ENCODE measurements around the gene PLCG2.

The PLCG2 gene

GRCh38 chr16:81814751-81815428, 35.8 kb downstream of the PLCG2 start:
- H3K4me1 Mint-ChIP-seq: peaks cover 50% of the 10 kb centered on the region
- no peak for DNase-seq (ENCODE audit: low spot score in 2 of 2)
- peaks cover 3% of the 10 kb centered on the region for H3K36me3 Mint-ChIP-seq
- no peak overlapping the region for H3K4me3 Mint-ChIP-seq
- ATAC-seq: no peak
- H3K9me3 Mint-ChIP-seq: no peaks in the 10 kb centered on the region
- peak overlapping the region; percentile 56 for H3K27ac Mint-ChIP-seq

GRCh38 chr16:81815429-81815766, 36.3 kb downstream of the PLCG2 start:
- Mint-ChIP-seq H3K4me3 (no peak overlapping the region), H3K4me1 (peaks cover 45% of the 10 kb centered on the region), H3K9me3 (no peaks in the 10 kb centered on the region), H3K36me3 (no peaks in the 10 kb centered on the region), H3K27ac (peak overlapping the region; percentile 56)
- DNase-seq (ENCODE audit: low spot score in 2 of 2): no peak
- ATAC-seq: no peak

- H3K9me3 Mint-ChIP-seq: no peaks in the 10 kb centered on the region
- ATAC-seq (no peak), DNase-seq (ENCODE audit: low spot score in 2 of 2) (no peak)
- no peaks in the 10 kb centered on the region for H3K36me3 Mint-ChIP-seq
- peaks cover 36% of the 10 kb centered on the region for H3K4me1 Mint-ChIP-seq
- H3K27ac Mint-ChIP-seq: no peak overlapping the region
- peak overlapping the region; percentile 49 for H3K4me3 Mint-ChIP-seq
Observed at GRCh38 chr16:81816351-81816750, 37.3 kb downstream of the PLCG2 start.

GRCh38 chr16:81816793-81817210, 37.7 kb downstream of the PLCG2 start:
- H3K4me1 Mint-ChIP-seq: peaks cover 32% of the 10 kb centered on the region
- DNase-seq (ENCODE audit: low spot score in 2 of 2) (no peak), ATAC-seq (no peak)
- no peaks in the 10 kb centered on the region for H3K36me3 Mint-ChIP-seq
- H3K27ac Mint-ChIP-seq: peak overlapping the region; percentile 88
- peak overlapping the region; percentile 49 for H3K4me3 Mint-ChIP-seq
- no peaks in the 10 kb centered on the region for H3K9me3 Mint-ChIP-seq

- ATAC-seq: peak; percentile 45
- Mint-ChIP-seq H3K4me1 (peaks cover 32% of the 10 kb centered on the region), H3K27ac (peak overlapping the region; percentile 88), H3K9me3 (no peaks in the 10 kb centered on the region), H3K4me3 (peak overlapping the region; percentile 49), H3K36me3 (no peaks in the 10 kb centered on the region)
- DNase-seq (ENCODE audit: low spot score in 2 of 2): no peak
Observed at GRCh38 chr16:81817296-81817695, 38.2 kb downstream of the PLCG2 start.

- Mint-ChIP-seq H3K9me3 (no peaks in the 10 kb centered on the region), H3K27ac (peak overlapping the region; percentile 88), H3K4me3 (peak overlapping the region; percentile 49), H3K36me3 (no peaks in the 10 kb centered on the region), H3K4me1 (peaks cover 34% of the 10 kb centered on the region)
- ATAC-seq: peak; percentile 70
- no peak for DNase-seq (ENCODE audit: low spot score in 2 of 2)
Observed at GRCh38 chr16:81817789-81818567, 38.9 kb downstream of the PLCG2 start.

GRCh38 chr16:81818568-81818896, 39.4 kb downstream of the PLCG2 start:
- Mint-ChIP-seq H3K9me3 (no peaks in the 10 kb centered on the region), H3K27ac (peak overlapping the region; percentile 88), H3K4me3 (peak overlapping the region; percentile 49), H3K36me3 (no peaks in the 10 kb centered on the region), H3K4me1 (peaks cover 40% of the 10 kb centered on the region)
- DNase-seq (ENCODE audit: low spot score in 2 of 2) (no peak), ATAC-seq (no peak)

GRCh38 chr16:81818905-81819304, 39.8 kb downstream of the PLCG2 start:
- no peaks in the 10 kb centered on the region for H3K36me3 Mint-ChIP-seq
- no peaks in the 10 kb centered on the region for H3K9me3 Mint-ChIP-seq
- ATAC-seq (no peak), DNase-seq (ENCODE audit: low spot score in 2 of 2) (no peak)
- H3K4me1 Mint-ChIP-seq: peaks cover 40% of the 10 kb centered on the region
- no peak overlapping the region for H3K4me3 Mint-ChIP-seq
- peak overlapping the region; percentile 88 for H3K27ac Mint-ChIP-seq

- Mint-ChIP-seq H3K36me3 (no peaks in the 10 kb centered on the region), H3K4me3 (peak overlapping the region; percentile 21), H3K9me3 (no peaks in the 10 kb centered on the region), H3K27ac (no peak overlapping the region), H3K4me1 (peaks cover 46% of the 10 kb centered on the region)
- no peak for ATAC-seq
- no peak for DNase-seq (ENCODE audit: low spot score in 2 of 2)
Observed at GRCh38 chr16:81821436-81822128, 42.5 kb downstream of the PLCG2 start.

GRCh38 chr16:81823111-81823510, 44.0 kb downstream of the PLCG2 start:
- peaks cover 32% of the 10 kb centered on the region for H3K4me1 Mint-ChIP-seq
- H3K4me3 Mint-ChIP-seq: peak overlapping the region; percentile 54
- DNase-seq (ENCODE audit: low spot score in 2 of 2) (peak in 1 of 2 donors; percentile 58), ATAC-seq (peak; percentile 69)
- H3K36me3 Mint-ChIP-seq: no peaks in the 10 kb centered on the region
- H3K9me3 Mint-ChIP-seq: no peaks in the 10 kb centered on the region
- peak overlapping the region; percentile 91 for H3K27ac Mint-ChIP-seq

- no peak for ATAC-seq
- peak overlapping the region; percentile 54 for H3K4me3 Mint-ChIP-seq
- H3K36me3 Mint-ChIP-seq: no peaks in the 10 kb centered on the region
- peaks cover 26% of the 10 kb centered on the region for H3K4me1 Mint-ChIP-seq
- peak overlapping the region; percentile 91 for H3K27ac Mint-ChIP-seq
- H3K9me3 Mint-ChIP-seq: no peaks in the 10 kb centered on the region
- DNase-seq (ENCODE audit: low spot score in 2 of 2): no peak
Observed at GRCh38 chr16:81823734-81824133, 44.6 kb downstream of the PLCG2 start.

GRCh38 chr16:81826523-81826922, 47.4 kb downstream of the PLCG2 start:
- ATAC-seq: no peak
- H3K27ac Mint-ChIP-seq: no peak overlapping the region

GRCh38 chr16:81830845-81831540, 51.9 kb downstream of the PLCG2 start:
- Mint-ChIP-seq H3K9me3 (no peaks in the 10 kb centered on the region), H3K36me3 (peaks cover 6% of the 10 kb centered on the region), H3K4me3 (peak overlapping the region; percentile 48), H3K4me1 (peaks cover 45% of the 10 kb centered on the region), H3K27ac (peak overlapping the region; percentile 77)
- DNase-seq (ENCODE audit: low spot score in 2 of 2) (no peak), ATAC-seq (no peak)

More at GRCh38 chr16:81826523-81826922, 47.4 kb downstream of the PLCG2 start:
- Mint-ChIP-seq H3K4me1 (peaks cover 34% of the 10 kb centered on the region), H3K36me3 (no peaks in the 10 kb centered on the region), H3K9me3 (no peaks in the 10 kb centered on the region), H3K4me3 (no peak overlapping the region)
- no peak for DNase-seq (ENCODE audit: low spot score in 2 of 2)

GRCh38 chr16:81831722-81832126, 52.6 kb downstream of the PLCG2 start:
- no peaks in the 10 kb centered on the region for H3K9me3 Mint-ChIP-seq
- ATAC-seq (peak; percentile 96), DNase-seq (ENCODE audit: low spot score in 2 of 2) (peak; percentile 41 to 84)
- peaks cover 52% of the 10 kb centered on the region for H3K4me1 Mint-ChIP-seq
- H3K4me3 Mint-ChIP-seq: peak overlapping the region; percentile 48
- H3K36me3 Mint-ChIP-seq: peaks cover 6% of the 10 kb centered on the region
- H3K27ac Mint-ChIP-seq: peak overlapping the region; percentile 77
